Measurements from ENCODE around the gene HCAR2. TPM values are rescaled to one million over a fixed set of nuclear protein-coding genes. Genes with fewer than 3 reads are reported as not detected.
A peak's percentile ranks its signal among the peaks of the same experiment; 100 is the strongest.
"Not testable (repeated sequence)": the region's sequence is repeated elsewhere in the genome, so short reads cannot be mapped to it uniquely, and the experiment has no call there.

HCAR2 gene
- total RNA-seq (2021; ENCODE audit: unreplicated experiment) = not detected
- polyA plus RNA-seq (2012) = not detected in 2 replicates
- Bru-seq, nascent RNA = not detected
- percentile 17 among the genes with signal in this experiment for BruChase-seq, experiment 1, labeled RNA remaining after a 6-hour chase
- BruChase-seq, experiment 2, labeled RNA remaining after a 2-hour chase = not detected
- long read RNA-seq = 0 reads

DNA sequence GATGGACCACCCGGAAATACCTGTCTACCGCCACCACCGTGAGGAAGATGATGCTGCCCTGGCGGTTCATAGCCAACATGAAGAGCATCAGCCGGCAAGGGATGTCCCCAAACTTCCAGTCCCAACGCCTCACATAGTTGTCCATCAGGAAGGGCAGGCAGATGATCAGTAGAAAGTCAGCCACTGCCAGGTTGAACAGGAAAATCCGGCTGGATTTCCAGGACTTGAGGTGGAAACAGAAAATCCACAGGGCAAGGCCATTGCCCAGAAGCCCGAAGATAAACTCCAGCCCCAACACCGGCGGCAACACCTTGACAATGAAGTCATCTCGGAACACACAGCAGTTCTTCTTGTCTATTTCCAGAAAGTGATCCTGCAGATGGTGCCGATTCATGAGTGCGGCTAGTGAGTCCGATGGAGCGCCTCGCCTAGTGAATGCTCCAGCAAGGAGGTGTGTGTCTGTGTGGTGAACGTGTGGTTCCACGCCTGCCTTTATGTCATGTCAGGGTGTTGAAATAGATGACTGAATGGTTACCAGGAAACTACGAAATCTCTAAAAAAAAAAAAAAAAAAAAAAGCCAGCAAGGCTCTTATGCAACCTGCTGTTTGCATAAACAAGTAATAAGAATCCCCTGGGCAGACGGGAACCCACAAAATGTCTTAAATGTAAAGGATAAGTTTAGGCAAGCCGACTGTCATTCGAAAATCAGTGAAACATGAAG is at the start of gene HCAR2:
Gene HCAR2 (minus strand): TSS at position 468 of the 722 bp plus-strand sequence. CDS start 74 bp downstream, at position 394.
- H3K27me3 ChIP-seq (ENCODE audit: insufficient read depth, low read length); H2AFZ ChIP-seq (ENCODE audit: low read depth, low read length, poor library complexity, severe bottlenecking); CTCF ChIA-PET; H3K36me3 ChIP-seq (ENCODE audit: control insufficient read depth in 1 of 2, insufficient read depth in 2 of 2, low read length in 2 of 2); BruUV-seq (replicated peaks); H3K4me1 ChIP-seq (ENCODE audit: control insufficient read depth in 1 of 2, insufficient read depth in 2 of 2, low read length in 2 of 2); H3K9me3 ChIP-seq (ENCODE audit: control insufficient read depth in 1 of 2, insufficient read depth in 1 of 2, low read depth in 1 of 2, low read length in 2 of 2); POLR2A ChIA-PET; H3K4me2 ChIP-seq (ENCODE audit: low read length); H3K9me2 ChIP-seq (ENCODE audit: insufficient read depth); H3K9ac ChIP-seq (ENCODE audit: low read length); RAD21 ChIA-PET (ENCODE audit: low non-redundant PET in 1 of 2, low total read pairs in 2 of 2, uncharacterized antibody in 2 of 2, unreplicated experiment in 2 of 2); intact Hi-C loops (cut with micrococcal nuclease); H3K27ac ChIP-seq (ENCODE audit: low read depth, low read length); H3K79me2 ChIP-seq (ENCODE audit: insufficient read depth, low read length); DNase-seq (ENCODE audit: low read depth, low spot score); H3K4me3 ChIP-seq (replicated peaks in 1 of 2; ENCODE audit: low read depth in 1 of 2, low read length in 2 of 2); H4K20me1 ChIP-seq (ENCODE audit: insufficient read depth); ATAC-seq: not testable (repeated sequence)

DNA sequence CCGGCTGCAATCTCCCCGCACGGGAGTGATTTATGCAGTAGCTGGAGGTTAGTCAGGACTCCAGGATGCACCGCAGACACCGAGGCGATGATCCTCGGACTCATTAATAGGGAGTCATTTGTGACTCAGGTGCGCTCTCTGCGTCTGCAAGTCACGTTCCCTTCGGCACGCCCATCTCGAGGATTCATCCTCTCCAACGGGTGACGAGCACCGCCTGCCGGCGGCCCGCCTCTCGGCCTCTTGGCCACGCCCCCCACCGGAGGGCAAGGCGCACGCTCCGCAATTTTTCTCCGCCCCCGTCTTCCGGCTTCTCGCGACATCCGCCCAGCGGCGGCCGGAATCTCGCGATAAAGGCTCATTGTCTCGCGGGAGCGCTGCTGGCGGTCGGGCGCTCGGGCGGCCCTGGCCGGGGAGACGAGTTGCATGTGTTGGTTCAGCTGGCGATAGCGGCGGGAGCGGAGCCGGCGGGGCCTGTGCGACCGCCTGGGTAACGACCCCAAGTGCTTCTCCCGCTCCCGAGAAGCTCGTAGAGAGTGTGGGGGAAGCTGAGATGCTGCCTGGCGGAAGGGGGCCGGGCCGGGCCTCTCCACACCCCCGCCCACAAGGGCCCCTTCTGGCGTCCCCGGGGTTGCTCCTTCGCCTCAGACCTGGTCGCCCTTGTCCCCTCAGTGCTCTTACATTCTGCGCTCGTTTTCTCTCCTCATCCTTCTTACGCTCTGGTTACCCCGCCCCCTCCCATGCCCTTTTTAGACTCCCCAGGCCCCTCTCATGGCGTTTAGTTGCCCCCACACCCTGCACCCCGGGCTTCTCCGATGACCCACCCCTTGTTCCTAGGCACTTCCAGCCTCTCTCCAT is 49.5 kb upstream of the HCAR2 start, which contains the start of gene DENR:
Gene DENR (plus strand): TSS at position 361 of the 855 bp plus-strand sequence. CDS start 878 bp downstream, outside the sequence.
- no peaks in the 10 kb centered on the region for H4K20me1 ChIP-seq (ENCODE audit: insufficient read depth)
- H2AFZ ChIP-seq (ENCODE audit: low read depth, low read length, poor library complexity, severe bottlenecking) = no peak within 1 kb of the TSS
- no peaks in the 10 kb centered on the region for H3K9me3 ChIP-seq (ENCODE audit: control insufficient read depth in 1 of 2, insufficient read depth in 1 of 2, low read depth in 1 of 2, low read length in 2 of 2)
- H3K9me2 ChIP-seq (ENCODE audit: insufficient read depth) = no peaks in the 10 kb centered on the region
- BruUV-seq (replicated peaks) = no TSS peak
- ATAC-seq (peak; percentile 89), DNase-seq (ENCODE audit: low read depth, low spot score) (peak; percentile 96)
- H3K27me3 ChIP-seq (ENCODE audit: insufficient read depth, low read length) = no peaks in the 10 kb centered on the region
- peak within 1 kb of the TSS; percentile 77 for H3K27ac ChIP-seq (ENCODE audit: low read depth, low read length)
- H3K9ac ChIP-seq (ENCODE audit: low read length) = peak within 1 kb of the TSS; percentile 86
- POLR2A ChIA-PET = interaction anchor here (1.0 kb wide), 2 partner anchors 226 to 252 kb away, joined by 3 to 4 read pairs; partner anchors contain the start of genes KNTC1, RSRC2 and ZCCHC8
- intact Hi-C loops (cut with micrococcal nuclease) = loop anchor here (1.0 to 2.0 kb wide), 3 partner anchors 114 to 416 kb away; partner anchors contain the start of gene KNTC1
- RAD21 ChIA-PET (ENCODE audit: low non-redundant PET in 1 of 2, low total read pairs in 2 of 2, uncharacterized antibody in 2 of 2, unreplicated experiment in 2 of 2) = interaction anchor here (1.0 to 1.4 kb wide), 2 partner anchors 115 kb away, joined by 3 to 6 read pairs; no protein-coding TSS in a partner anchor
- H3K79me2 ChIP-seq (ENCODE audit: insufficient read depth, low read length) = peaks cover 47% of the 10 kb centered on the region
- H3K4me1 ChIP-seq (ENCODE audit: control insufficient read depth in 1 of 2, insufficient read depth in 2 of 2, low read length in 2 of 2) = peaks cover 5 to 14% of the 10 kb centered on the region in 2 experiments; a peak in 3 of 4 replicates
- peak within 1 kb of the TSS; percentile 90 to 99 for H3K4me3 ChIP-seq (replicated peaks in 1 of 2; ENCODE audit: low read depth in 1 of 2, low read length in 2 of 2)
- peaks cover 24 to 33% of the 10 kb centered on the region in 2 experiments for H3K36me3 ChIP-seq (ENCODE audit: control insufficient read depth in 1 of 2, insufficient read depth in 2 of 2, low read length in 2 of 2)
- peak within 1 kb of the TSS; percentile 80 for H3K4me2 ChIP-seq (ENCODE audit: low read length)
- CTCF ChIA-PET = interaction anchor here (1.4 kb wide), 1 partner anchor 111 kb away, joined by 3 read pairs; no protein-coding TSS in a partner anchor
- TF ChIP-seq SRF (IDR thresholded peaks at IDR 0.05; ENCODE audit: low read depth) (no peak), ZFX (IDR thresholded peaks at IDR 0.05) (peak; percentile 94), ZNF274 (IDR thresholded peaks at IDR 0.05; ENCODE audit: low read depth, low read length) (no peak), EZH2 (IDR thresholded peaks at IDR 0.05) (no peak), SP1 (IDR thresholded peaks at IDR 0.05; ENCODE audit: low read depth) (peak; percentile 82), EZH2phosphoT487 (IDR thresholded peaks at IDR 0.05; ENCODE audit: borderline replicate concordance) (no peak), CBX3 (IDR thresholded peaks at IDR 0.05; ENCODE audit: low read depth) (peak; percentile 81; the same call in 1 of the 2 replicates)
- TF ChIP-seq, protein P1, sequence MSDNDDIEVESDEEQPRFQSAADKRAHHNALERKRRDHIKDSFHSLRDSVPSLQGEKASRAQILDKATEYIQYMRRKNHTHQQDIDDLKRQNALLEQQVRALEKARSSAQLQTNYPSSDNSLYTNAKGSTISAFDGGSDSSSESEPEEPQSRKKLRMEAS (IDR thresholded peaks at IDR 0.05) = peak; percentile 83
- TF ChIP-seq, protein P2, sequence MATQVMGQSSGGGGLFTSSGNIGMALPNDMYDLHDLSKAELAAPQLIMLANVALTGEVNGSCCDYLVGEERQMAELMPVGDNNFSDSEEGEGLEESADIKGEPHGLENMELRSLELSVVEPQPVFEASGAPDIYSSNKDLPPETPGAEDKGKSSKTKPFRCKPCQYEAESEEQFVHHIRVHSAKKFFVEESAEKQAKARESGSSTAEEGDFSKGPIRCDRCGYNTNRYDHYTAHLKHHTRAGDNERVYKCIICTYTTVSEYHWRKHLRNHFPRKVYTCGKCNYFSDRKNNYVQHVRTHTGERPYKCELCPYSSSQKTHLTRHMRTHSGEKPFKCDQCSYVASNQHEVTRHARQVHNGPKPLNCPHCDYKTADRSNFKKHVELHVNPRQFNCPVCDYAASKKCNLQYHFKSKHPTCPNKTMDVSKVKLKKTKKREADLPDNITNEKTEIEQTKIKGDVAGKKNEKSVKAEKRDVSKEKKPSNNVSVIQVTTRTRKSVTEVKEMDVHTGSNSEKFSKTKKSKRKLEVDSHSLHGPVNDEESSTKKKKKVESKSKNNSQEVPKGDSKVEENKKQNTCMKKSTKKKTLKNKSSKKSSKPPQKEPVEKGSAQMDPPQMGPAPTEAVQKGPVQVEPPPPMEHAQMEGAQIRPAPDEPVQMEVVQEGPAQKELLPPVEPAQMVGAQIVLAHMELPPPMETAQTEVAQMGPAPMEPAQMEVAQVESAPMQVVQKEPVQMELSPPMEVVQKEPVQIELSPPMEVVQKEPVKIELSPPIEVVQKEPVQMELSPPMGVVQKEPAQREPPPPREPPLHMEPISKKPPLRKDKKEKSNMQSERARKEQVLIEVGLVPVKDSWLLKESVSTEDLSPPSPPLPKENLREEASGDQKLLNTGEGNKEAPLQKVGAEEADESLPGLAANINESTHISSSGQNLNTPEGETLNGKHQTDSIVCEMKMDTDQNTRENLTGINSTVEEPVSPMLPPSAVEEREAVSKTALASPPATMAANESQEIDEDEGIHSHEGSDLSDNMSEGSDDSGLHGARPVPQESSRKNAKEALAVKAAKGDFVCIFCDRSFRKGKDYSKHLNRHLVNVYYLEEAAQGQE (IDR thresholded peaks at IDR 0.05; ENCODE audit: low read depth) = no peak
- TF ChIP-seq, protein P3, sequence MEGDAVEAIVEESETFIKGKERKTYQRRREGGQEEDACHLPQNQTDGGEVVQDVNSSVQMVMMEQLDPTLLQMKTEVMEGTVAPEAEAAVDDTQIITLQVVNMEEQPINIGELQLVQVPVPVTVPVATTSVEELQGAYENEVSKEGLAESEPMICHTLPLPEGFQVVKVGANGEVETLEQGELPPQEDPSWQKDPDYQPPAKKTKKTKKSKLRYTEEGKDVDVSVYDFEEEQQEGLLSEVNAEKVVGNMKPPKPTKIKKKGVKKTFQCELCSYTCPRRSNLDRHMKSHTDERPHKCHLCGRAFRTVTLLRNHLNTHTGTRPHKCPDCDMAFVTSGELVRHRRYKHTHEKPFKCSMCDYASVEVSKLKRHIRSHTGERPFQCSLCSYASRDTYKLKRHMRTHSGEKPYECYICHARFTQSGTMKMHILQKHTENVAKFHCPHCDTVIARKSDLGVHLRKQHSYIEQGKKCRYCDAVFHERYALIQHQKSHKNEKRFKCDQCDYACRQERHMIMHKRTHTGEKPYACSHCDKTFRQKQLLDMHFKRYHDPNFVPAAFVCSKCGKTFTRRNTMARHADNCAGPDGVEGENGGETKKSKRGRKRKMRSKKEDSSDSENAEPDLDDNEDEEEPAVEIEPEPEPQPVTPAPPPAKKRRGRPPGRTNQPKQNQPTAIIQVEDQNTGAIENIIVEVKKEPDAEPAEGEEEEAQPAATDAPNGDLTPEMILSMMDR (IDR thresholded peaks at IDR 0.05 in 2 of 3, conservative IDR thresholded peaks at IDR 0.05 in 1 of 3; ENCODE audit: borderline replicate concordance in 1 of 3, insufficient read depth in 1 of 3, low read depth in 2 of 3, low read length in 2 of 3) = peak; percentile 48 to 91 (median 70)

All from HCT116 (cell line).